Small intestine (tissue), 7 donors: ENCODE results near the gene POLE. TPM values are rescaled to one million over a fixed set of nuclear protein-coding genes. Genes with fewer than 3 reads are reported as not detected.
A peak's percentile ranks its signal among the peaks of the same experiment; 100 is the strongest.

Experiments used
- DNase-seq, 2 donors: peaks; one replicate each; pipeline versions ENCODE4 v3.0.0 to v3.0.0-alpha.2; 2013
- FAIRE-seq: peaks from 2 replicates; lab custom pipeline; 2012; peaks lifted over from hg19 to GRCh38; lab: Jason Lieb, UNC
- H3K27ac ChIP-seq, 3 donors: one replicate each; pipeline ENCODE4 v1.5.1; 2013; ENCODE audit warnings: low read length in 2 of 3, mild to moderate bottlenecking in 2 of 3, control low read depth in 1 of 3, inconsistent platforms in 1 of 3, low read depth in 1 of 3, moderate library complexity in 1 of 3
- H3K27me3 ChIP-seq, 3 donors: one replicate each; pipeline ENCODE4 v1.6.1; 2013; ENCODE audit warnings: low read length in 3 of 3, inconsistent platforms in 1 of 3; ENCODE audit not compliant: control insufficient read depth in 3 of 3, insufficient read depth in 3 of 3
- H3K36me3 ChIP-seq, 3 donors: one replicate each; pipeline ENCODE4 v1.6.1; 2013; ENCODE audit warnings: low read length in 3 of 3, inconsistent platforms in 1 of 3, low read depth in 1 of 3, mild to moderate bottlenecking in 1 of 3, moderate library complexity in 1 of 3; ENCODE audit not compliant: control insufficient read depth in 3 of 3, insufficient read depth in 2 of 3
- H3K4me1 ChIP-seq, 3 donors: one replicate each; pipeline ENCODE4 v1.6.1; 2013; ENCODE audit warnings: low read length in 2 of 3, inconsistent platforms in 1 of 3, low read depth in 1 of 3, mild to moderate bottlenecking in 1 of 3, moderate library complexity in 1 of 3; ENCODE audit not compliant: control insufficient read depth in 3 of 3, insufficient read depth in 2 of 3
- H3K4me3 ChIP-seq, 3 donors: one replicate each; pipeline ENCODE4 v1.5.1; 2013; ENCODE audit warnings: low read length in 3 of 3, control low read depth in 1 of 3, inconsistent platforms in 1 of 3, low read depth in 1 of 3, mild to moderate bottlenecking in 1 of 3, moderate library complexity in 1 of 3
- H3K9me3 ChIP-seq, 2 donors: one replicate each; pipeline ENCODE4 v1.6.1; 2013; ENCODE audit warnings: low read depth in 1 of 2, low read length in 1 of 2; ENCODE audit not compliant: control insufficient read depth in 2 of 2, insufficient read depth in 1 of 2
- WGBS, 3 donors: extraction: QIAGEN DNeasy Blood & Tissue Kit; methylation state at CpG; one replicate each; pipeline ENCODE4 v1.1.7; 2013; 5-methylcytosine and 5-hydroxymethylcytosine counted together
- polyA plus RNA-seq, 4 donors: library from polyadenylated mRNA; stranded (reverse) in 3 of 4; unstranded in 1 of 4; fragments of 200-250 nt in 3 of 4; fragments of 120-200 nt in 1 of 4; gene quantifications; one replicate each; pipeline versions ENCODE4 v1.2.1 to v1.2.3, GENCODE V29; 2013
- donor health status: healthy with polysubstance abuse.
- donor health status: control.
- donor health status: control.
- donor health status: Bipolar disorder and iron deficiency.
- donor health status: healthy.

The POLE gene
- polyA plus RNA-seq, 4 donors, result 23.6 to 58.6 (median 34.0) TPM

- no peaks in the 10 kb centered on the region for H3K9me3 ChIP-seq
- no peak overlapping the region for H3K27ac ChIP-seq
- H3K27me3 ChIP-seq, result no peaks in the 10 kb centered on the region
- H3K4me3 ChIP-seq, result no peak overlapping the region
- peaks cover 16 to 80% (median 36%) of the 10 kb centered on the region in 3 donors for H3K36me3 ChIP-seq
- H3K4me1 ChIP-seq, result no peaks in the 10 kb centered on the region
- FAIRE-seq (no peak), DNase-seq (no peak)
- WGBS, 3 donors, result 66 to 85% (median 82%) methylated on average over 5 of the region's 5 CpGs
These were observed 27.1 kb downstream of the POLE start for GRCh38 chr12:132660052-132660451.

GRCh38 chr12:132659146-132659545, 28.0 kb downstream of the POLE start:
- Histone ChIP-seq H3K27me3 (no peaks in the 10 kb centered on the region), H3K4me1 (no peaks in the 10 kb centered on the region), H3K27ac (no peak overlapping the region), H3K9me3 (no peaks in the 10 kb centered on the region), H3K4me3 (no peak overlapping the region), H3K36me3 (peaks cover 13 to 76% (median 34%) of the 10 kb centered on the region in 3 donors)
- no peak for FAIRE-seq
- 92 to 98% (median 93%) methylated on average over 16 of the region's 16 CpGs for WGBS, 3 donors
- no peak for DNase-seq

GRCh38 chr12:132658149-132658894, 28.8 kb downstream of the POLE start:
- H3K36me3 ChIP-seq, result peaks cover 13 to 69% (median 33%) of the 10 kb centered on the region in 3 donors
- 90 to 96% (median 95%) methylated on average over 32 of the region's 32 CpGs for whole genome bisulfite sequencing, 3 donors
- FAIRE-seq, result no peak
- no peaks in the 10 kb centered on the region for H3K4me1 ChIP-seq
- H3K27me3 ChIP-seq, result no peaks in the 10 kb centered on the region
- H3K27ac ChIP-seq, result no peak overlapping the region
- no peaks in the 10 kb centered on the region for H3K9me3 ChIP-seq
- no peak overlapping the region for H3K4me3 ChIP-seq
- DNase-seq, result no peak

- 94 to 96% (median 94%) methylated on average over 12 of the region's 12 CpGs for WGBS, 3 donors
- no peaks in the 10 kb centered on the region for H3K27me3 ChIP-seq
- no peaks in the 10 kb centered on the region for H3K4me1 ChIP-seq
- H3K9me3 ChIP-seq, result no peaks in the 10 kb centered on the region
- H3K4me3 ChIP-seq, result no peak overlapping the region
- peaks cover 11 to 68% (median 28%) of the 10 kb centered on the region in 3 donors for H3K36me3 ChIP-seq
- no peak overlapping the region for H3K27ac ChIP-seq
- FAIRE-seq (no peak), DNase-seq (peak in 1 of 2 donors; percentile 5)
These were observed 30.0 kb downstream of the POLE start for GRCh38 chr12:132657004-132657727.

- Histone ChIP-seq H3K9me3 (no peaks in the 10 kb centered on the region), H3K4me1 (no peaks in the 10 kb centered on the region), H3K27me3 (no peaks in the 10 kb centered on the region), H3K36me3 (peaks cover 10 to 58% (median 23%) of the 10 kb centered on the region in 3 donors), H3K27ac (no peak overlapping the region), H3K4me3 (no peak overlapping the region)
- FAIRE-seq (no peak), DNase-seq (no peak)
- 90 to 98% (median 97%) methylated on average over 7 of the region's 7 CpGs for WGBS, 3 donors
These were observed 33.4 kb downstream of the POLE start for GRCh38 chr12:132653567-132654290.

GRCh38 chr12:132651444-132652100, 35.6 kb downstream of the POLE start:
- WGBS, 3 donors, result 82 to 89% (median 85%) methylated on average over 9 of the region's 9 CpGs
- DNase-seq, result no peak
- no peak overlapping the region for H3K4me3 ChIP-seq
- no peak for FAIRE-seq
- H3K27ac ChIP-seq, result no peak overlapping the region
- no peaks in the 10 kb centered on the region for H3K9me3 ChIP-seq
- no peaks in the 10 kb centered on the region for H3K4me1 ChIP-seq
- no peaks in the 10 kb centered on the region for H3K27me3 ChIP-seq
- peaks cover 11 to 59% (median 13%) of the 10 kb centered on the region in 3 donors for H3K36me3 ChIP-seq

- no peak overlapping the region for H3K27ac ChIP-seq
- no peak for FAIRE-seq
- DNase-seq, result peak in 1 of 2 donors; percentile 28
- no peaks in the 10 kb centered on the region for H3K9me3 ChIP-seq
- no peaks in the 10 kb centered on the region for H3K27me3 ChIP-seq
- peaks cover 10 to 58% (median 11%) of the 10 kb centered on the region in 3 donors for H3K36me3 ChIP-seq
- H3K4me3 ChIP-seq, result no peak overlapping the region
- 91 to 94% (median 92%) methylated on average over 27 of the region's 27 CpGs for WGBS, 3 donors
- H3K4me1 ChIP-seq, result no peaks in the 10 kb centered on the region
These were observed 37.8 kb downstream of the POLE start for GRCh38 chr12:132649226-132649945.
